ENCODE data around the gene CEP120.
"Not testable (repeated sequence)": the region's sequence is repeated elsewhere in the genome, so short reads cannot be mapped to it uniquely, and the experiment has no call there.

CEP120 gene

GRCh38 chr5:123439709-123440108, 16.5 kb upstream of the CEP120 start:
- DNase-seq (ENCODE audit: low read depth in 1 of 2, low spot score in 1 of 2) = no peak

- no peak for DNase-seq (ENCODE audit: low read depth in 1 of 2, low spot score in 1 of 2)
Measured at GRCh38 chr5:123438902-123439301, 15.7 kb upstream of the CEP120 start.

- no peak for DNase-seq (ENCODE audit: low read depth in 1 of 2, low spot score in 1 of 2)
Measured at GRCh38 chr5:123438244-123438643, 15.0 kb upstream of the CEP120 start.

GRCh38 chr5:123436201-123436600, 13.0 kb upstream of the CEP120 start:
- no peak for DNase-seq (ENCODE audit: low read depth in 1 of 2, low spot score in 1 of 2)

- no peak for DNase-seq (ENCODE audit: low read depth in 1 of 2, low spot score in 1 of 2)
Measured at GRCh38 chr5:123434796-123435195, 11.6 kb upstream of the CEP120 start.

GRCh38 chr5:123433596-123433995, 10.4 kb upstream of the CEP120 start:
- DNase-seq (ENCODE audit: low read depth in 1 of 2, low spot score in 1 of 2) = no peak

- DNase-seq (ENCODE audit: low read depth in 1 of 2, low spot score in 1 of 2) = not testable (repeated sequence)
Measured at GRCh38 chr5:123430441-123430840, 7.2 kb upstream of the CEP120 start.

GRCh38 chr5:123429993-123430392, 6.8 kb upstream of the CEP120 start:
- DNase-seq (ENCODE audit: low read depth in 1 of 2, low spot score in 1 of 2) = no peak

- DNase-seq (ENCODE audit: low read depth in 1 of 2, low spot score in 1 of 2) = no peak
Measured at GRCh38 chr5:123429221-123429954, 6.2 kb upstream of the CEP120 start.

- DNase-seq (ENCODE audit: low read depth in 1 of 2, low spot score in 1 of 2) = no peak
Measured at GRCh38 chr5:123428521-123429220, 5.5 kb upstream of the CEP120 start.

GRCh38 chr5:123427281-123427680, 4.1 kb upstream of the CEP120 start:
- DNase-seq (ENCODE audit: low read depth in 1 of 2, low spot score in 1 of 2) = no peak

- no peak for DNase-seq (ENCODE audit: low read depth in 1 of 2, low spot score in 1 of 2)
Measured at GRCh38 chr5:123425431-123425830, 2.2 kb upstream of the CEP120 start.

GRCh38 chr5:123422433-123423277, 548 bp downstream of the CEP120 start:
- DNase-seq (ENCODE audit: low read depth in 1 of 2, low spot score in 1 of 2) = no peak

GRCh38 chr5:123421773-123422172, 1.4 kb downstream of the CEP120 start:
- DNase-seq (ENCODE audit: low read depth in 1 of 2, low spot score in 1 of 2) = no peak

- no peak for DNase-seq (ENCODE audit: low read depth in 1 of 2, low spot score in 1 of 2)
Measured at GRCh38 chr5:123414974-123415373, 8.2 kb downstream of the CEP120 start.

GRCh38 chr5:123412206-123412605, 11.0 kb downstream of the CEP120 start:
- DNase-seq (ENCODE audit: low read depth in 1 of 2, low spot score in 1 of 2) = no peak

- not testable (repeated sequence) for DNase-seq (ENCODE audit: low read depth in 1 of 2, low spot score in 1 of 2)
Measured at GRCh38 chr5:123401999-123402398, 21.2 kb downstream of the CEP120 start.

GRCh38 chr5:123401320-123401719, 21.9 kb downstream of the CEP120 start:
- no peak for DNase-seq (ENCODE audit: low read depth in 1 of 2, low spot score in 1 of 2)

- not testable (repeated sequence) for DNase-seq (ENCODE audit: low read depth in 1 of 2, low spot score in 1 of 2)
Measured at GRCh38 chr5:123400870-123401291, 22.3 kb downstream of the CEP120 start.

- no peak for DNase-seq (ENCODE audit: low read depth in 1 of 2, low spot score in 1 of 2)
Measured at GRCh38 chr5:123398058-123398733, 25.0 kb downstream of the CEP120 start.

GRCh38 chr5:123397538-123397937, 25.7 kb downstream of the CEP120 start:
- DNase-seq (ENCODE audit: low read depth in 1 of 2, low spot score in 1 of 2) = no peak
